K562 (cell line): ENCODE measurements around the gene ERCC6. TPM values are rescaled to one million over a fixed set of nuclear protein-coding genes. Genes with fewer than 3 reads are reported as not detected.

Source experiments
- ATAC-seq: fragments of 200-7000 bp; cut with Tn5 transposase; 3 replicates; pipeline ENCODE4 v1.9.1; 2020; ENCODE audit warnings: moderate library complexity
- BruUV-seq: library from RNA; stranded (reverse); fragments of 400-500 nt; replicated peaks from 2 replicates; lab custom pipeline; 2021; lab: Mats Ljungman, UMichigan
- CTCF ChIA-PET: fragments of 300-600 bp; formaldehyde crosslinking; extraction: SDS; loops from one replicate; lab custom pipeline; 2021; ENCODE audit warnings: low intra/inter-chr PET ratio; lab: Yijun Ruan, JAX
- POLR2A ChIA-PET: fragments of 300-600, 350-650 bp; sonication (Branson Sonifier 250); formaldehyde crosslinking; extraction: SDS; loops from one replicate; lab custom pipeline; 2021; ENCODE audit warnings: antibody characterized with exemption, inconsistent platforms; lab: Yijun Ruan, JAX
- DNase-seq, 4 experiments: peaks; one replicate each; pipeline versions ENCODE4 v3.0.0 to v3.0.0-alpha.2; 2011 to 2018; ENCODE audit warnings: low spot score in 3 of 4, mixed read lengths in 3 of 4; ENCODE audit errors: extremely low read depth in 1 of 4
- FAIRE-seq: peaks from 2 replicates; lab custom pipeline; 2011; peaks lifted over from hg19 to GRCh38; lab: Jason Lieb, UNC
- H2AFZ ChIP-seq: 2 replicates; pipeline ENCODE4 v1.6.0; 2011; ENCODE audit warnings: low read depth, low read length, control low read depth, inconsistent platforms
- H3K27ac ChIP-seq: fragments of 200-600 bp; 3 replicates; pipeline ENCODE4 v1.8.0; 2011; ENCODE audit warnings: low read depth, mild to moderate bottlenecking, control low read depth, inconsistent platforms, low read length, moderate library complexity, mixed read lengths; ENCODE audit errors: extremely low read depth
- H3K27me3 ChIP-seq, 2 experiments: fragments of 300-600 bp in 1 of 2; 2 replicates in 1 of 2; 3 replicates in 1 of 2; pipeline versions ENCODE4 v1.6.0 to v1.8.0; 2011; ENCODE audit warnings: inconsistent platforms in 2 of 2, low read length in 2 of 2, mild to moderate bottlenecking in 1 of 2, mixed read lengths in 1 of 2, moderate library complexity in 1 of 2; ENCODE audit not compliant: control insufficient read depth in 2 of 2, insufficient read depth in 2 of 2
- H3K36me3 ChIP-seq: fragments of 300-600 bp; 3 replicates; pipeline ENCODE4 v1.8.0; 2011; ENCODE audit warnings: mild to moderate bottlenecking, low read length, inconsistent platforms; ENCODE audit not compliant: control insufficient read depth, insufficient read depth
- H3K4me1 ChIP-seq, 2 experiments: fragments of 200-600 bp in 1 of 2; replicated peaks in 1 of 2; 2 replicates in 1 of 2; 3 replicates in 1 of 2; pipeline versions ENCODE4 v1.5.1 to v1.8.0; 2011; ENCODE audit warnings: inconsistent platforms in 2 of 2, low read length in 2 of 2, mild to moderate bottlenecking in 1 of 2, mixed read lengths in 1 of 2, moderate library complexity in 1 of 2; ENCODE audit not compliant: control insufficient read depth in 2 of 2, insufficient read depth in 2 of 2
- H3K4me2 ChIP-seq: 2 replicates; pipeline ENCODE4 v1.6.1; 2011; ENCODE audit warnings: low read length, control low read depth, inconsistent platforms, mixed read lengths; ENCODE audit not compliant: insufficient read depth
- H3K4me3 ChIP-seq: fragments of 200-600 bp; sonication (generic), shearing (Covaris generic); 2 replicates; pipeline ENCODE4 v1.5.1; 2016; ENCODE audit warnings: control low read depth, inconsistent platforms
- H3K79me2 ChIP-seq: fragments of 200-600 bp; 3 replicates; pipeline ENCODE4 v1.8.0; 2011; ENCODE audit warnings: low read length, inconsistent platforms; ENCODE audit not compliant: control insufficient read depth, insufficient read depth
- H3K9ac ChIP-seq, 2 experiments: 2 replicates each; pipeline versions ENCODE4 v1.6.0 to v1.6.1; 2011; ENCODE audit warnings: low read depth in 2 of 2, low read length in 2 of 2, control low read depth in 1 of 2, inconsistent platforms in 1 of 2, mild to moderate bottlenecking in 1 of 2, mixed read lengths in 1 of 2; ENCODE audit not compliant: insufficient read depth in 1 of 2
- H3K9me1 ChIP-seq: one replicate; pipeline ENCODE4 v1.6.0; 2011; ENCODE audit warnings: inconsistent platforms, mild to moderate bottlenecking, low read length, moderate library complexity; ENCODE audit not compliant: control insufficient read depth, insufficient read depth
- H3K9me3 ChIP-seq: replicated peaks from 2 replicates; pipeline ENCODE4 v1.5.1; 2011; ENCODE audit warnings: low read depth, low read length, inconsistent platforms; ENCODE audit not compliant: control insufficient read depth, insufficient read depth
- H4K20me1 ChIP-seq: replicated peaks from 2 replicates; pipeline ENCODE4 v1.6.1; 2011; ENCODE audit warnings: low read length, inconsistent platforms, mixed read lengths; ENCODE audit not compliant: control insufficient read depth, insufficient read depth
- CHD1 ChIP-seq: fragments of 200-600 bp; sonication (generic); IDR thresholded peaks from one replicate; pipeline ENCODE4 v1.6.1; 2012; ENCODE audit warnings: mild to moderate bottlenecking, moderate library complexity, low read length, inconsistent platforms
- ERF ChIP-seq: fragments of 450-650 bp; formaldehyde crosslinking; IDR thresholded peaks from 2 replicates; pipeline ENCODE4 v1.4.0; 2020; ENCODE audit warnings: mild to moderate bottlenecking, mixed read lengths
- HEY1 ChIP-seq: fragments of 250-450 bp; sonication (Bioruptor Pico); IDR thresholded peaks from 2 replicates; pipeline ENCODE4 v1.5.0; 2020; ENCODE audit warnings: mild to moderate bottlenecking, moderate library complexity, borderline replicate concordance
- PHB2 ChIP-seq: fragments of 450-650 bp; IDR thresholded peaks from 2 replicates; pipeline ENCODE4 v1.6.1; 2017; ENCODE audit warnings: low read depth
- SP1 ChIP-seq: sonication (generic); formaldehyde crosslinking; IDR thresholded peaks from 2 replicates; pipeline ENCODE4 v1.8.1; 2022; ENCODE audit warnings: mild to moderate bottlenecking, missing genetic modification reagents
- SRSF3 ChIP-seq: fragments of 200-400 bp; formaldehyde crosslinking; IDR thresholded peaks from 2 replicates; pipeline ENCODE4 v1.6.1; 2016; ENCODE audit warnings: mild to moderate bottlenecking, low read length, moderate library complexity; ENCODE audit not compliant: insufficient read depth
- WGBS: fragments of 100-300 bp; shearing (Covaris generic); methylation state at CpG from one replicate; pipeline ENCODE4 v1.1.6; 2016; ENCODE audit warnings: low coverage, mixed read lengths; ENCODE audit not compliant: insufficient coverage; ENCODE audit errors: missing lambda C conversion rate; 5-methylcytosine and 5-hydroxymethylcytosine counted together
- in situ Hi-C: fragments of 300-500 bp; cut with MboI; formaldehyde crosslinking; loops from 4 replicates; pipeline ENCODE4 v1.15.0; 2018; ENCODE audit warnings: inconsistent platforms, mixed read lengths
- intact Hi-C: fragments of 100-400 bp; cut with micrococcal nuclease; formaldehyde crosslinking; loops from 2 replicates; pipeline ENCODE4 v1.14.2; 2022
- polyA plus RNA-seq, 8 experiments: library from polyadenylated mRNA; depleted of rRNA in 4 of 8; stranded (reverse) in 5 of 8; unstranded in 3 of 8; fragments of >200 nt; fragmentation: Nextera tagmentation in 2 of 8; fragmentation: Illumina TruSeq in 1 of 8; extraction: Ambion mirVana in 2 of 8; extraction: Trizol in 1 of 8; gene quantifications; 2 replicates each; pipeline versions ENCODE4 v1.2.1 to v1.2.3, GENCODE V29; 2011 to 2014; ENCODE audit warnings: inconsistent platforms in 1 of 8, missing spikeins in 1 of 8
- total RNA-seq, 7 experiments: library from RNA; depleted of rRNA in 6 of 7; stranded (reverse); fragments of >200 nt in 6 of 7; fragmentation: Illumina TruSeq in 2 of 7; extraction: Trizol in 2 of 7; gene quantifications; 2 replicates each; pipeline versions ENCODE4 v1.2.1 to v1.2.3, GENCODE V29; 2011 to 2021; ENCODE audit warnings: low replicate concordance in 1 of 7
- TF ChIP-seq, protein P1 (sequence below): fragments of 250-450 bp; sonication (Bioruptor Pico); IDR thresholded peaks from 2 replicates; pipeline ENCODE4 v1.5.0; 2021
- TF ChIP-seq, protein P2 (sequence below), 2 experiments: fragments of 450-650 bp in 1 of 2; sonication (generic) in 1 of 2; formaldehyde crosslinking in 1 of 2; IDR thresholded peaks in 1 of 2; conservative IDR thresholded peaks in 1 of 2; 2 replicates each; pipeline versions ENCODE4 v1.6.1 to v1.8.1; 2016 to 2023; ENCODE audit warnings: mild to moderate bottlenecking in 2 of 2, moderate library complexity in 2 of 2, inconsistent platforms in 1 of 2, missing genetic modification reagents in 1 of 2
- TF ChIP-seq, protein P3 (sequence below): sonication (generic); formaldehyde crosslinking; IDR thresholded peaks from 2 replicates; pipeline ENCODE4 v1.8.0; 2022; ENCODE audit warnings: mild to moderate bottlenecking, missing genetic modification reagents
- TF ChIP-seq, protein P4 (sequence below): fragments of 150-350 bp; IDR thresholded peaks from 2 replicates; pipeline ENCODE4 v1.6.1; 2014; ENCODE audit warnings: low read depth, mild to moderate bottlenecking, low read length, borderline replicate concordance

The ERCC6 gene
- total and polyA plus RNA-seq, 9 of the 15 experiments (the other 6 are each of a cell fraction or from before 2014, with no cell fraction given), result 7.8 to 17.7 (median 11.8) TPM

DNA sequence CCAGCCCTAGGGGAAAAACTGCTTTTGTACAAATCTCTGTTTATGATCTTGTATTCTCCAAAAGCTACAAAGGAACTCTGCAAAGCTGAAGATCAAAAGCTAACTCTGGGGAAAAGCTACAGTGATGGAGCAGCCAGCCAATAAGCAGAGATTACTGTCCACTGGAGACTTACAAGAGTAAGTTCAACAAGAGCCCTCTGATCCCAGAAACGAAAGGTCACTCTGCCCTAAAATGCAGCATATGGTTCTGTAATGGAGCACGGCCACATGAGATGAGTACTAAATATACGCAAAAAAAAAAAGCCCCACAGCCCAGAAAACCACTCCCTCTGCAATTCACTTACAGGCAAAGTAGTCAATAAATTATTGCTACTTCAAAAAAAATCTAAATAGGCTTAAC is 60.1 kb downstream of the ERCC6 start:
- Histone ChIP-seq H3K4me2 (no peak overlapping the region), H3K4me3 (no peak overlapping the region), H3K9me1 (no peaks in the 10 kb centered on the region), H3K27me3 (no peaks in the 10 kb centered on the region), H3K79me2 (no peaks in the 10 kb centered on the region)
- no peak for FAIRE-seq
- POLR2A ChIA-PET, result no interaction called here
- intact Hi-C loops, result no loop called here
- DNase-seq, result no peak
- BruUV-seq, result no TSS peak
- no peak for TF ChIP-seq HEY1
- no peak for TF ChIP-seq PHB2
- TF ChIP-seq, protein P1, sequence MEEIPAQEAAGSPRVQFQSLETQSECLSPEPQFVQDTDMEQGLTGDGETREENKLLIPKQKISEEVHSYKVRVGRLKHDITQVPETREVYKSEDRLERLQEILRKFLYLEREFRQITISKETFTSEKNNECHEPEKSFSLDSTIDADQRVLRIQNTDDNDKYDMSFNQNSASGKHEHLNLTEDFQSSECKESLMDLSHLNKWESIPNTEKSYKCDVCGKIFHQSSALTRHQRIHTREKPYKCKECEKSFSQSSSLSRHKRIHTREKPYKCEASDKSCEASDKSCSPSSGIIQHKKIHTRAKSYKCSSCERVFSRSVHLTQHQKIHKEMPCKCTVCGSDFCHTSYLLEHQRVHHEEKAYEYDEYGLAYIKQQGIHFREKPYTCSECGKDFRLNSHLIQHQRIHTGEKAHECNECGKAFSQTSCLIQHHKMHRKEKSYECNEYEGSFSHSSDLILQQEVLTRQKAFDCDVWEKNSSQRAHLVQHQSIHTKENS (CRISPR knock-in tag), result no peak
- no peak for TF ChIP-seq SP1
- TF ChIP-seq ERF (CRISPR knock-in tag), result no peak
- TF ChIP-seq, protein P2, sequence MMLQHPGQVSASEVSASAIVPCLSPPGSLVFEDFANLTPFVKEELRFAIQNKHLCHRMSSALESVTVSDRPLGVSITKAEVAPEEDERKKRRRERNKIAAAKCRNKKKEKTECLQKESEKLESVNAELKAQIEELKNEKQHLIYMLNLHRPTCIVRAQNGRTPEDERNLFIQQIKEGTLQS (IDR thresholded peaks at IDR 0.05), result no peak
- TF ChIP-seq, protein P2 (CRISPR knock-in tag; conservative IDR thresholded peaks at IDR 0.05), result no peak
- no peak for TF ChIP-seq CHD1
- TF ChIP-seq, protein P3, sequence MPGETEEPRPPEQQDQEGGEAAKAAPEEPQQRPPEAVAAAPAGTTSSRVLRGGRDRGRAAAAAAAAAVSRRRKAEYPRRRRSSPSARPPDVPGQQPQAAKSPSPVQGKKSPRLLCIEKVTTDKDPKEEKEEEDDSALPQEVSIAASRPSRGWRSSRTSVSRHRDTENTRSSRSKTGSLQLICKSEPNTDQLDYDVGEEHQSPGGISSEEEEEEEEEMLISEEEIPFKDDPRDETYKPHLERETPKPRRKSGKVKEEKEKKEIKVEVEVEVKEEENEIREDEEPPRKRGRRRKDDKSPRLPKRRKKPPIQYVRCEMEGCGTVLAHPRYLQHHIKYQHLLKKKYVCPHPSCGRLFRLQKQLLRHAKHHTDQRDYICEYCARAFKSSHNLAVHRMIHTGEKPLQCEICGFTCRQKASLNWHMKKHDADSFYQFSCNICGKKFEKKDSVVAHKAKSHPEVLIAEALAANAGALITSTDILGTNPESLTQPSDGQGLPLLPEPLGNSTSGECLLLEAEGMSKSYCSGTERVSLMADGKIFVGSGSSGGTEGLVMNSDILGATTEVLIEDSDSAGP, result no peak
- TF ChIP-seq, protein P4, sequence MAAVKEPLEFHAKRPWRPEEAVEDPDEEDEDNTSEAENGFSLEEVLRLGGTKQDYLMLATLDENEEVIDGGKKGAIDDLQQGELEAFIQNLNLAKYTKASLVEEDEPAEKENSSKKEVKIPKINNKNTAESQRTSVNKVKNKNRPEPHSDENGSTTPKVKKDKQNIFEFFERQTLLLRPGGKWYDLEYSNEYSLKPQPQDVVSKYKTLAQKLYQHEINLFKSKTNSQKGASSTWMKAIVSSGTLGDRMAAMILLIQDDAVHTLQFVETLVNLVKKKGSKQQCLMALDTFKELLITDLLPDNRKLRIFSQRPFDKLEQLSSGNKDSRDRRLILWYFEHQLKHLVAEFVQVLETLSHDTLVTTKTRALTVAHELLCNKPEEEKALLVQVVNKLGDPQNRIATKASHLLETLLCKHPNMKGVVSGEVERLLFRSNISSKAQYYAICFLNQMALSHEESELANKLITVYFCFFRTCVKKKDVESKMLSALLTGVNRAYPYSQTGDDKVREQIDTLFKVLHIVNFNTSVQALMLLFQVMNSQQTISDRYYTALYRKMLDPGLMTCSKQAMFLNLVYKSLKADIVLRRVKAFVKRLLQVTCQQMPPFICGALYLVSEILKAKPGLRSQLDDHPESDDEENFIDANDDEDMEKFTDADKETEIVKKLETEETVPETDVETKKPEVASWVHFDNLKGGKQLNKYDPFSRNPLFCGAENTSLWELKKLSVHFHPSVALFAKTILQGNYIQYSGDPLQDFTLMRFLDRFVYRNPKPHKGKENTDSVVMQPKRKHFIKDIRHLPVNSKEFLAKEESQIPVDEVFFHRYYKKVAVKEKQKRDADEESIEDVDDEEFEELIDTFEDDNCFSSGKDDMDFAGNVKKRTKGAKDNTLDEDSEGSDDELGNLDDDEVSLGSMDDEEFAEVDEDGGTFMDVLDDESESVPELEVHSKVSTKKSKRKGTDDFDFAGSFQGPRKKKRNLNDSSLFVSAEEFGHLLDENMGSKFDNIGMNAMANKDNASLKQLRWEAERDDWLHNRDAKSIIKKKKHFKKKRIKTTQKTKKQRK, result no peak
- no peak for TF ChIP-seq SRSF3
- TF ChIP-seq, all 486 proteins: peak for 0
- WGBS, result 66% methylated on average over 3 of the region's 3 CpGs
- in situ Hi-C loops, result no loop called here
- H4K20me1 ChIP-seq, result no peaks in the 10 kb centered on the region
- peaks cover 8% of the 10 kb centered on the region for H3K36me3 ChIP-seq
- H3K27ac ChIP-seq, result no peak overlapping the region
- H3K4me1 ChIP-seq, result no peaks in the 10 kb centered on the region
- no peak overlapping the region for H3K9ac ChIP-seq
- ATAC-seq, result no peak
- CTCF ChIA-PET, result interaction anchor here (0.6 kb wide), 1 partner anchor 129 kb away, joined by 3 read pairs; no protein-coding TSS in a partner anchor
- no peaks in the 10 kb centered on the region for H3K9me3 ChIP-seq
- no peak overlapping the region for H2AFZ ChIP-seq
